GM23338 (cell line): Measurements from ENCODE around the gene PSMD11. TPM values are rescaled to one million over a fixed set of nuclear protein-coding genes. Genes with fewer than 3 reads are reported as not detected.

ENCODE experiments used
- ATAC-seq: fragments of 200-7000 bp; cut with Tn5 transposase; 3 replicates; pipeline ENCODE4 v1.9.1; 2020
- DNase-seq: peaks from one replicate; pipeline ENCODE4 v3.0.0-alpha.2; 2015; ENCODE audit warnings: low spot score
- H2AFZ ChIP-seq: fragments of 200-600 bp; sonication (generic); 2 replicates; pipeline ENCODE4 v1.8.0; 2016; ENCODE audit warnings: antibody characterized with exemption, mild to moderate bottlenecking, moderate library complexity
- H3F3A ChIP-seq: fragments of 200-600 bp; sonication (generic); replicated peaks from 2 replicates; pipeline ENCODE4 v1.8.0; 2017; ENCODE audit warnings: antibody characterized with exemption, mixed run types, low read depth
- H3K27ac ChIP-seq: fragments of 200-600 bp; sonication (generic); 2 replicates; pipeline ENCODE4 v1.6.1; 2016; ENCODE audit warnings: low read depth
- H3K27me3 ChIP-seq: fragments of 200-600 bp; sonication (generic); 2 replicates; pipeline ENCODE4 v1.8.0; 2016; ENCODE audit warnings: mild to moderate bottlenecking, mixed run types, moderate library complexity; ENCODE audit not compliant: insufficient read depth
- H3K36me3 ChIP-seq: fragments of 200-600 bp; sonication (generic); 2 replicates; pipeline ENCODE4 v1.8.0; 2016; ENCODE audit warnings: mild to moderate bottlenecking; ENCODE audit not compliant: insufficient read depth
- H3K4me1 ChIP-seq: fragments of 200-600 bp; sonication (generic); 2 replicates; pipeline ENCODE4 v1.8.0; 2016; ENCODE audit warnings: mild to moderate bottlenecking, moderate library complexity; ENCODE audit not compliant: insufficient read depth
- H3K4me2 ChIP-seq: fragments of 200-600 bp; sonication (generic); 2 replicates; pipeline ENCODE4 v1.7.1; 2017; ENCODE audit warnings: mixed run types
- H3K4me3 ChIP-seq: fragments of 200-600 bp; sonication (generic); 2 replicates; pipeline ENCODE4 v1.6.1; 2016; ENCODE audit warnings: mixed run types
- H3K79me2 ChIP-seq: fragments of 200-600 bp; sonication (generic); replicated peaks from 2 replicates; pipeline ENCODE4 v1.8.0; 2017; ENCODE audit warnings: mild to moderate bottlenecking; ENCODE audit not compliant: insufficient read depth
- H3K9me2 ChIP-seq: fragments of 200-600 bp; sonication (generic); 2 replicates; pipeline ENCODE4 v1.8.0; 2017; ENCODE audit not compliant: insufficient read depth
- H4K20me1 ChIP-seq: fragments of 200-600 bp; sonication (generic); replicated peaks from 2 replicates; pipeline ENCODE4 v1.8.0; 2017; ENCODE audit warnings: mild to moderate bottlenecking; ENCODE audit not compliant: insufficient read depth
- H3K27ac Mint-ChIP-seq: 2 replicates; pipeline ENCODE4 v1.8.0; 2020; ENCODE audit warnings: inconsistent platforms, mild to moderate bottlenecking, moderate library complexity, mixed read lengths
- H3K27me3 Mint-ChIP-seq: 3 replicates; pipeline ENCODE4 v1.8.0; 2022; ENCODE audit warnings: low read depth, mild to moderate bottlenecking, moderate library complexity, mixed read lengths, inconsistent platforms; ENCODE audit not compliant: insufficient read depth, poor library complexity
- H3K36me3 Mint-ChIP-seq: 3 replicates; pipeline ENCODE4 v1.8.0; 2021; ENCODE audit warnings: low read depth, mild to moderate bottlenecking, inconsistent platforms, moderate library complexity, mixed read lengths
- H3K4me1 Mint-ChIP-seq: 3 replicates; pipeline ENCODE4 v1.8.0; 2020; ENCODE audit warnings: mild to moderate bottlenecking, inconsistent platforms, mixed read lengths
- H3K4me3 Mint-ChIP-seq: 3 replicates; pipeline ENCODE4 v1.8.0; 2021; ENCODE audit warnings: moderate library complexity, mild to moderate bottlenecking, inconsistent platforms, mixed read lengths
- H3K9me3 Mint-ChIP-seq: 3 replicates; pipeline ENCODE4 v1.8.0; 2020; ENCODE audit warnings: moderate library complexity, mild to moderate bottlenecking, inconsistent platforms, mixed read lengths
- CREB1 ChIP-seq: fragments of 250-450 bp; sonication (Bioruptor Pico); IDR thresholded peaks from 2 replicates; pipeline ENCODE4 v1.5.0; 2020; ENCODE audit warnings: low read depth, mild to moderate bottlenecking, moderate library complexity
- CTCF ChIP-seq, 2 experiments: fragments of 200-600 bp in 1 of 2; sonication (generic) in 1 of 2; conservative IDR thresholded peaks; 2 replicates each; pipeline versions ENCODE4 v1.5.1 to v1.6.1; 2016 to 2017; ENCODE audit warnings: antibody characterized with exemption in 2 of 2, low read depth in 2 of 2, mild to moderate bottlenecking in 2 of 2, moderate library complexity in 1 of 2
- ETS1 ChIP-seq: IDR thresholded peaks from 2 replicates; pipeline ENCODE4 v1.6.1; 2016; ENCODE audit warnings: antibody characterized with exemption
- EZH2 ChIP-seq: fragments of 200-600 bp; sonication (generic); IDR thresholded peaks from one replicate; pipeline ENCODE4 v1.8.0; 2017; ENCODE audit warnings: antibody characterized with exemption, mild to moderate bottlenecking, low read depth; ENCODE audit not compliant: unreplicated experiment
- EZH2phosphoT487 ChIP-seq: fragments of 200-600 bp; sonication (generic); IDR thresholded peaks from one replicate; pipeline ENCODE4 v1.8.1; 2018; ENCODE audit warnings: antibody characterized with exemption; ENCODE audit not compliant: unreplicated experiment
- JUNB ChIP-seq: IDR thresholded peaks from one replicate; pipeline ENCODE4 v1.6.1; 2016; ENCODE audit warnings: antibody characterized with exemption; ENCODE audit not compliant: unreplicated experiment
- NANOG ChIP-seq: IDR thresholded peaks from 2 replicates; pipeline ENCODE4 v1.6.1; 2016; ENCODE audit warnings: antibody characterized with exemption, borderline replicate concordance
- POLR2AphosphoS5 ChIP-seq: IDR thresholded peaks from 2 replicates; pipeline ENCODE4 v1.6.1; 2016; ENCODE audit warnings: antibody characterized with exemption, low read depth
- STAT1 ChIP-seq: IDR thresholded peaks from one replicate; pipeline ENCODE4 v1.6.1; 2016; ENCODE audit warnings: antibody characterized with exemption; ENCODE audit not compliant: unreplicated experiment
- ZNF114 ChIP-seq: fragments of 250-450 bp; sonication (Bioruptor Pico); IDR thresholded peaks from 2 replicates; pipeline ENCODE4 v1.5.0; 2020; ENCODE audit warnings: mild to moderate bottlenecking, moderate library complexity
- ZNF331 ChIP-seq: fragments of 250-450 bp; sonication (Bioruptor Pico); IDR thresholded peaks from 2 replicates; pipeline ENCODE4 v1.5.0; 2020; ENCODE audit warnings: low read depth, mild to moderate bottlenecking, moderate library complexity
- ZNF462 ChIP-seq: fragments of 250-450 bp; sonication (Bioruptor Pico); IDR thresholded peaks from 2 replicates; pipeline ENCODE4 v1.5.0; 2020; ENCODE audit warnings: mild to moderate bottlenecking, moderate library complexity
- polyA plus RNA-seq: library from polyadenylated mRNA; unstranded; fragments of >200 nt; fragmentation: Nextera tagmentation; extraction: Ambion mirVana; gene quantifications from 2 replicates; pipeline ENCODE4 v1.2.1, GENCODE V29; 2016
- total RNA-seq: library from RNA; depleted of rRNA; stranded (reverse); fragments of >200 nt; shearing (Covaris generic); gene quantifications from 2 replicates; pipeline ENCODE4 v1.2.3, GENCODE V29; 2014
- TF ChIP-seq, protein P1 (sequence below): IDR thresholded peaks from one replicate; pipeline ENCODE4 v1.6.1; 2018; ENCODE audit warnings: antibody characterized with exemption; ENCODE audit not compliant: unreplicated experiment

The PSMD11 gene
- total and polyA plus RNA-seq, 2 experiments from 2014 or later, result 180 to 360 TPM

GRCh38 chr17:32485261-32486110, 41.2 kb downstream of the PSMD11 start:
- H3K4me2 ChIP-seq, result peak overlapping the region; percentile 82
- peaks cover 37% of the 10 kb centered on the region for H3F3A ChIP-seq
- H3K9me2 ChIP-seq, result no peaks in the 10 kb centered on the region
- Mint-ChIP-seq H3K4me1 (peaks cover 59% of the 10 kb centered on the region), H3K36me3 (peaks cover 54% of the 10 kb centered on the region), H3K9me3 (peaks cover 3% of the 10 kb centered on the region; the same call in 1 of the 3 replicates), H3K4me3 (peak overlapping the region; percentile 66), H3K27ac (no peak overlapping the region), H3K27me3 (peaks cover 32% of the 10 kb centered on the region)
- H4K20me1 ChIP-seq, result peaks cover 32% of the 10 kb centered on the region
- peaks cover 16% of the 10 kb centered on the region for H3K36me3 ChIP-seq
- no peaks in the 10 kb centered on the region for H3K27me3 ChIP-seq
- H3K79me2 ChIP-seq, result peaks cover 24% of the 10 kb centered on the region
- ATAC-seq (no peak), DNase-seq (no peak)
- peak overlapping the region; percentile 76 for H2AFZ ChIP-seq
- TF ChIP-seq CREB1 (no peak), CTCF (conservative IDR thresholded peaks at IDR 0.05; ENCODE audit: low read depth in 2 of 2) (no peak), JUNB (no peak), EZH2phosphoT487 (no peak), ZNF331 (CRISPR knock-in tag) (no peak), NANOG (no peak), ZNF462 (no peak), STAT1 (no peak), ETS1 (no peak), EZH2 (no peak), ZNF114 (no peak), POLR2AphosphoS5 (no peak)
- TF ChIP-seq, protein P1, sequence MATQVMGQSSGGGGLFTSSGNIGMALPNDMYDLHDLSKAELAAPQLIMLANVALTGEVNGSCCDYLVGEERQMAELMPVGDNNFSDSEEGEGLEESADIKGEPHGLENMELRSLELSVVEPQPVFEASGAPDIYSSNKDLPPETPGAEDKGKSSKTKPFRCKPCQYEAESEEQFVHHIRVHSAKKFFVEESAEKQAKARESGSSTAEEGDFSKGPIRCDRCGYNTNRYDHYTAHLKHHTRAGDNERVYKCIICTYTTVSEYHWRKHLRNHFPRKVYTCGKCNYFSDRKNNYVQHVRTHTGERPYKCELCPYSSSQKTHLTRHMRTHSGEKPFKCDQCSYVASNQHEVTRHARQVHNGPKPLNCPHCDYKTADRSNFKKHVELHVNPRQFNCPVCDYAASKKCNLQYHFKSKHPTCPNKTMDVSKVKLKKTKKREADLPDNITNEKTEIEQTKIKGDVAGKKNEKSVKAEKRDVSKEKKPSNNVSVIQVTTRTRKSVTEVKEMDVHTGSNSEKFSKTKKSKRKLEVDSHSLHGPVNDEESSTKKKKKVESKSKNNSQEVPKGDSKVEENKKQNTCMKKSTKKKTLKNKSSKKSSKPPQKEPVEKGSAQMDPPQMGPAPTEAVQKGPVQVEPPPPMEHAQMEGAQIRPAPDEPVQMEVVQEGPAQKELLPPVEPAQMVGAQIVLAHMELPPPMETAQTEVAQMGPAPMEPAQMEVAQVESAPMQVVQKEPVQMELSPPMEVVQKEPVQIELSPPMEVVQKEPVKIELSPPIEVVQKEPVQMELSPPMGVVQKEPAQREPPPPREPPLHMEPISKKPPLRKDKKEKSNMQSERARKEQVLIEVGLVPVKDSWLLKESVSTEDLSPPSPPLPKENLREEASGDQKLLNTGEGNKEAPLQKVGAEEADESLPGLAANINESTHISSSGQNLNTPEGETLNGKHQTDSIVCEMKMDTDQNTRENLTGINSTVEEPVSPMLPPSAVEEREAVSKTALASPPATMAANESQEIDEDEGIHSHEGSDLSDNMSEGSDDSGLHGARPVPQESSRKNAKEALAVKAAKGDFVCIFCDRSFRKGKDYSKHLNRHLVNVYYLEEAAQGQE, result no peak
- H3K4me3 ChIP-seq, result peak overlapping the region; percentile 59
- peaks cover 50% of the 10 kb centered on the region for H3K4me1 ChIP-seq
- peak overlapping the region; percentile 69 for H3K27ac ChIP-seq
